WTC11 (cell line): Measurements from ENCODE around the gene OXLD1. TPM values are rescaled to one million over a fixed set of nuclear protein-coding genes. Genes with fewer than 3 reads are reported as not detected.

Experiments used
- ATAC-seq: fragments of 200-7000 bp; cut with Tn5 transposase; 2 replicates; pipeline ENCODE4 v1.10.0; 2021; ENCODE audit warnings: mild to moderate bottlenecking, moderate library complexity
- CTCF ChIA-PET: fragments of 300-600 bp; sonication (Branson Sonifier 250); formaldehyde crosslinking; loops from one replicate; lab custom pipeline; 2021; ENCODE audit warnings: antibody characterized with exemption; lab: Charles Lee
- POLR2A ChIA-PET: fragments of 350-600 bp; sonication (Branson Sonifier 250); formaldehyde crosslinking; loops from one replicate; lab custom pipeline; 2021; ENCODE audit warnings: antibody characterized with exemption; lab: Charles Lee
- DNase-seq: peaks from one replicate; pipeline ENCODE4 v3.0.0; 2021; ENCODE audit warnings: low spot score
- H3K27ac Mint-ChIP-seq: 2 replicates; pipeline ENCODE4 v1.8.0; 2021; ENCODE audit warnings: mixed read lengths
- H3K27me3 Mint-ChIP-seq: 2 replicates; pipeline ENCODE4 v1.8.0; 2021; ENCODE audit warnings: low read depth, mild to moderate bottlenecking, moderate library complexity, mixed read lengths
- H3K36me3 Mint-ChIP-seq: 2 replicates; pipeline ENCODE4 v1.8.0; 2021; ENCODE audit warnings: mixed read lengths
- H3K4me1 Mint-ChIP-seq: 2 replicates; pipeline ENCODE4 v1.8.0; 2022; ENCODE audit warnings: mixed read lengths
- H3K4me3 Mint-ChIP-seq: 2 replicates; pipeline ENCODE4 v1.8.0; 2021; ENCODE audit warnings: mild to moderate bottlenecking, moderate library complexity, mixed read lengths
- H3K9me3 Mint-ChIP-seq: 2 replicates; pipeline ENCODE4 v1.8.0; 2021; ENCODE audit warnings: mixed read lengths
- ATF1 ChIP-seq: sonication (generic); formaldehyde crosslinking; IDR thresholded peaks from 2 replicates; pipeline ENCODE4 v1.8.1; 2023; ENCODE audit warnings: mild to moderate bottlenecking, moderate library complexity, missing genetic modification reagents
- ATF3 ChIP-seq: sonication (generic); formaldehyde crosslinking; conservative IDR thresholded peaks from 2 replicates; pipeline ENCODE4 v1.8.1; 2022; ENCODE audit warnings: mild to moderate bottlenecking, missing genetic modification reagents
- CREM ChIP-seq: sonication (generic); formaldehyde crosslinking; IDR thresholded peaks from 2 replicates; pipeline ENCODE4 v1.8.1; 2022; ENCODE audit warnings: mild to moderate bottlenecking, missing genetic modification reagents, moderate library complexity
- ELF4 ChIP-seq: sonication (generic); formaldehyde crosslinking; IDR thresholded peaks from 2 replicates; pipeline ENCODE4 v1.8.1; 2022; ENCODE audit warnings: low read depth, mild to moderate bottlenecking, moderate library complexity, missing genetic modification reagents
- FOXP1 ChIP-seq: sonication (generic); formaldehyde crosslinking; IDR thresholded peaks from 2 replicates; pipeline ENCODE4 v1.8.0; 2022; ENCODE audit warnings: missing genetic modification reagents, mild to moderate bottlenecking, moderate library complexity, borderline replicate concordance
- GRHL2 ChIP-seq: fragments of 250-450 bp; sonication (Bioruptor Pico); IDR thresholded peaks from 2 replicates; pipeline ENCODE4 v1.8.0; 2022; ENCODE audit warnings: mild to moderate bottlenecking, moderate library complexity; ENCODE audit not compliant: insufficient replicate concordance, severe bottlenecking
- GTF2I ChIP-seq: fragments of 250-450 bp; sonication (Bioruptor Pico); conservative IDR thresholded peaks from 2 replicates; pipeline ENCODE4 v1.4.0; 2021; ENCODE audit warnings: mild to moderate bottlenecking
- IRF1 ChIP-seq: sonication (generic); formaldehyde crosslinking; IDR thresholded peaks from 2 replicates; pipeline ENCODE4 v1.8.0; 2023; ENCODE audit warnings: missing genetic modification reagents
- MYBL2 ChIP-seq: sonication (generic); formaldehyde crosslinking; IDR thresholded peaks from 2 replicates; pipeline ENCODE4 v1.8.1; 2023; ENCODE audit warnings: mild to moderate bottlenecking, moderate library complexity, missing genetic modification reagents
- NFATC4 ChIP-seq: fragments of 250-450 bp; sonication (Bioruptor Pico); IDR thresholded peaks from 2 replicates; pipeline ENCODE4 v1.9.0; 2021; ENCODE audit warnings: mild to moderate bottlenecking
- NR1H2 ChIP-seq: sonication (generic); formaldehyde crosslinking; IDR thresholded peaks from 2 replicates; pipeline ENCODE4 v1.9.0; 2021; ENCODE audit warnings: mild to moderate bottlenecking, moderate library complexity, missing genetic modification reagents
- SOX15 ChIP-seq: fragments of 250-450 bp; sonication (Bioruptor Pico); IDR thresholded peaks from 2 replicates; pipeline ENCODE4 v1.9.0; 2021; ENCODE audit warnings: mild to moderate bottlenecking
- SP1 ChIP-seq: sonication (generic); formaldehyde crosslinking; conservative IDR thresholded peaks from 2 replicates; pipeline ENCODE4 v1.8.1; 2022; ENCODE audit warnings: missing genetic modification reagents
- TEAD1 ChIP-seq: sonication (generic); formaldehyde crosslinking; IDR thresholded peaks from 2 replicates; pipeline ENCODE4 v1.8.0; 2022; ENCODE audit warnings: mild to moderate bottlenecking, missing genetic modification reagents
- ZBTB43 ChIP-seq: sonication (generic); formaldehyde crosslinking; IDR thresholded peaks from 2 replicates; pipeline ENCODE4 v1.8.1; 2023; ENCODE audit warnings: mild to moderate bottlenecking, missing genetic modification reagents
- ZMAT4 ChIP-seq: fragments of 250-450 bp; sonication (Bioruptor Pico); IDR thresholded peaks from 2 replicates; pipeline ENCODE4 v1.9.0; 2021; ENCODE audit warnings: mild to moderate bottlenecking
- ZNF219 ChIP-seq: sonication (generic); formaldehyde crosslinking; IDR thresholded peaks from 2 replicates; pipeline ENCODE4 v1.8.0; 2023; ENCODE audit warnings: missing genetic modification reagents, mild to moderate bottlenecking, borderline replicate concordance
- ZNF416 ChIP-seq: fragments of 250-450 bp; sonication (Bioruptor Pico); IDR thresholded peaks from 2 replicates; pipeline ENCODE4 v1.9.0; 2021; ENCODE audit warnings: mild to moderate bottlenecking, inconsistent platforms
- total RNA-seq: library from RNA; stranded (reverse); gene quantifications from 3 replicates; pipeline ENCODE4 v1.2.3, GENCODE V29; 2021
- TF ChIP-seq, protein P1 (sequence below): sonication (generic); formaldehyde crosslinking; IDR thresholded peaks from 2 replicates; pipeline ENCODE4 v1.8.0; 2022; ENCODE audit warnings: mild to moderate bottlenecking, missing genetic modification reagents
- TF ChIP-seq, protein P2 (sequence below): fragments of 250-450 bp; sonication (Bioruptor Pico); IDR thresholded peaks from 2 replicates; pipeline ENCODE4 v1.9.0; 2021; ENCODE audit warnings: moderate library complexity, mild to moderate bottlenecking, inconsistent platforms, borderline replicate concordance
- TF ChIP-seq, protein P3 (sequence below): fragments of 250-450 bp; sonication (Bioruptor Pico); IDR thresholded peaks from 2 replicates; pipeline ENCODE4 v1.9.0; 2021; ENCODE audit warnings: mild to moderate bottlenecking, borderline replicate concordance
- TF ChIP-seq, protein P4 (sequence below): sonication (generic); formaldehyde crosslinking; IDR thresholded peaks from 2 replicates; pipeline ENCODE4 v1.8.0; 2022; ENCODE audit warnings: mild to moderate bottlenecking, missing genetic modification reagents
- TF ChIP-seq, protein P5 (sequence below): sonication (generic); formaldehyde crosslinking; IDR thresholded peaks from 2 replicates; pipeline ENCODE4 v1.8.1; 2022; ENCODE audit warnings: low read depth, mild to moderate bottlenecking, moderate library complexity, missing genetic modification reagents, borderline replicate concordance
- TF ChIP-seq, protein P6 (sequence below): sonication (generic); formaldehyde crosslinking; IDR thresholded peaks from 2 replicates; pipeline ENCODE4 v1.8.1; 2023; ENCODE audit warnings: mild to moderate bottlenecking, missing genetic modification reagents, moderate library complexity

Gene OXLD1
- total RNA-seq, 1 experiment from 2014 or later, result 49.6 TPM

GRCh38 chr17:81641825-81642489, 24.4 kb downstream of the OXLD1 start (continued):
- TF ChIP-seq, protein P1, sequence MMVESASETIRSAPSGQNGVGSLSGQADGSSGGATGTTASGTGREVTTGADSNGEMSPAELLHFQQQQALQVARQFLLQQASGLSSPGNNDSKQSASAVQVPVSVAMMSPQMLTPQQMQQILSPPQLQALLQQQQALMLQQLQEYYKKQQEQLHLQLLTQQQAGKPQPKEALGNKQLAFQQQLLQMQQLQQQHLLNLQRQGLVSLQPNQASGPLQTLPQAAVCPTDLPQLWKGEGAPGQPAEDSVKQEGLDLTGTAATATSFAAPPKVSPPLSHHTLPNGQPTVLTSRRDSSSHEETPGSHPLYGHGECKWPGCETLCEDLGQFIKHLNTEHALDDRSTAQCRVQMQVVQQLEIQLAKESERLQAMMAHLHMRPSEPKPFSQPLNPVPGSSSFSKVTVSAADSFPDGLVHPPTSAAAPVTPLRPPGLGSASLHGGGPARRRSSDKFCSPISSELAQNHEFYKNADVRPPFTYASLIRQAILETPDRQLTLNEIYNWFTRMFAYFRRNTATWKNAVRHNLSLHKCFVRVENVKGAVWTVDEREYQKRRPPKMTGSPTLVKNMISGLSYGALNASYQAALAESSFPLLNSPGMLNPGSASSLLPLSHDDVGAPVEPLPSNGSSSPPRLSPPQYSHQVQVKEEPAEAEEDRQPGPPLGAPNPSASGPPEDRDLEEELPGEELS (CRISPR knock-in tag), result no peak
- TF ChIP-seq CREM (no peak), ZNF416 (CRISPR knock-in tag) (no peak), ZNF219 (no peak), SP1 (CRISPR knock-in tag) (no peak), ATF1 (no peak)
- TF ChIP-seq, all 79 proteins: peak for 0

DNA sequence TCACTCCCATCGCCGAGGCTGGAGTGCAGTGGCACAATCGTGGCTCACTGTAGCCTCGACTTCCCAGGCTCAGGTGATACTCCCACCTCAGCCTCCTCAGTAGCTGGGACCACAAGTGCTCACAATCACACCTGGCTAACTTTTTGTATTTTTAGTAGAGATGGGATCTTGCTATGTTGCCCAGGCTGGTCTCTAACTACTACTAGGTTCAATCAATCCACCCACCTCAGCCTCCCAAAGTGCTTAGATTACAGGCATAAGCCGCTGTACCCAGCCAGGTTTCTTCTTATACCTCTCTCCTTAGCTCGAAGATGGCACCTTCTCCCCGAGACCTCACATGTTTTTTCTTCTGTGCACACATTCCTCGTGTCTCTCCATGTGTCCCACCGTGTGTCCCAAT, 26.4 kb downstream of the OXLD1 start:
- no peaks in the 10 kb centered on the region for H3K27me3 Mint-ChIP-seq
- no peak overlapping the region for H3K4me3 Mint-ChIP-seq
- ATAC-seq (no peak), DNase-seq (no peak)
- H3K36me3 Mint-ChIP-seq, result no peaks in the 10 kb centered on the region
- TF ChIP-seq, protein P2, sequence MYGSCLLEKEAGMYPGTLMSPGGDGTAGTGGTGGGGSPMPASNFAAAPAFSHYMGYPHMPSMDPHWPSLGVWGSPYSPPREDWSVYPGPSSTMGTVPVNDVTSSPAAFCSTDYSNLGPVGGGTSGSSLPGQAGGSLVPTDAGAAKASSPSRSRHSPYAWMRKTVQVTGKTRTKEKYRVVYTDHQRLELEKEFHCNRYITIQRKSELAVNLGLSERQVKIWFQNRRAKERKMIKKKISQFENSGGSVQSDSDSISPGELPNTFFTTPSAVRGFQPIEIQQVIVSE (CRISPR knock-in tag), result no peak
- TF ChIP-seq ELF4 (CRISPR knock-in tag) (no peak), NFATC4 (CRISPR knock-in tag) (no peak), IRF1 (CRISPR knock-in tag) (no peak), GRHL2 (CRISPR knock-in tag) (no peak), FOXP1 (CRISPR knock-in tag) (no peak), ZBTB43 (CRISPR knock-in tag) (no peak), MYBL2 (CRISPR knock-in tag) (no peak), ZMAT4 (no peak), ATF3 (CRISPR knock-in tag) (no peak), GTF2I (CRISPR knock-in tag) (no peak), TEAD1 (CRISPR knock-in tag) (no peak), SOX15 (CRISPR knock-in tag) (no peak), NR1H2 (no peak)
- TF ChIP-seq, protein P3, sequence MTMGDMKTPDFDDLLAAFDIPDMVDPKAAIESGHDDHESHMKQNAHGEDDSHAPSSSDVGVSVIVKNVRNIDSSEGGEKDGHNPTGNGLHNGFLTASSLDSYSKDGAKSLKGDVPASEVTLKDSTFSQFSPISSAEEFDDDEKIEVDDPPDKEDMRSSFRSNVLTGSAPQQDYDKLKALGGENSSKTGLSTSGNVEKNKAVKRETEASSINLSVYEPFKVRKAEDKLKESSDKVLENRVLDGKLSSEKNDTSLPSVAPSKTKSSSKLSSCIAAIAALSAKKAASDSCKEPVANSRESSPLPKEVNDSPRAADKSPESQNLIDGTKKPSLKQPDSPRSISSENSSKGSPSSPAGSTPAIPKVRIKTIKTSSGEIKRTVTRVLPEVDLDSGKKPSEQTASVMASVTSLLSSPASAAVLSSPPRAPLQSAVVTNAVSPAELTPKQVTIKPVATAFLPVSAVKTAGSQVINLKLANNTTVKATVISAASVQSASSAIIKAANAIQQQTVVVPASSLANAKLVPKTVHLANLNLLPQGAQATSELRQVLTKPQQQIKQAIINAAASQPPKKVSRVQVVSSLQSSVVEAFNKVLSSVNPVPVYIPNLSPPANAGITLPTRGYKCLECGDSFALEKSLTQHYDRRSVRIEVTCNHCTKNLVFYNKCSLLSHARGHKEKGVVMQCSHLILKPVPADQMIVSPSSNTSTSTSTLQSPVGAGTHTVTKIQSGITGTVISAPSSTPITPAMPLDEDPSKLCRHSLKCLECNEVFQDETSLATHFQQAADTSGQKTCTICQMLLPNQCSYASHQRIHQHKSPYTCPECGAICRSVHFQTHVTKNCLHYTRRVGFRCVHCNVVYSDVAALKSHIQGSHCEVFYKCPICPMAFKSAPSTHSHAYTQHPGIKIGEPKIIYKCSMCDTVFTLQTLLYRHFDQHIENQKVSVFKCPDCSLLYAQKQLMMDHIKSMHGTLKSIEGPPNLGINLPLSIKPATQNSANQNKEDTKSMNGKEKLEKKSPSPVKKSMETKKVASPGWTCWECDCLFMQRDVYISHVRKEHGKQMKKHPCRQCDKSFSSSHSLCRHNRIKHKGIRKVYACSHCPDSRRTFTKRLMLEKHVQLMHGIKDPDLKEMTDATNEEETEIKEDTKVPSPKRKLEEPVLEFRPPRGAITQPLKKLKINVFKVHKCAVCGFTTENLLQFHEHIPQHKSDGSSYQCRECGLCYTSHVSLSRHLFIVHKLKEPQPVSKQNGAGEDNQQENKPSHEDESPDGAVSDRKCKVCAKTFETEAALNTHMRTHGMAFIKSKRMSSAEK (CRISPR knock-in tag), result no peak
- TF ChIP-seq, protein P4, sequence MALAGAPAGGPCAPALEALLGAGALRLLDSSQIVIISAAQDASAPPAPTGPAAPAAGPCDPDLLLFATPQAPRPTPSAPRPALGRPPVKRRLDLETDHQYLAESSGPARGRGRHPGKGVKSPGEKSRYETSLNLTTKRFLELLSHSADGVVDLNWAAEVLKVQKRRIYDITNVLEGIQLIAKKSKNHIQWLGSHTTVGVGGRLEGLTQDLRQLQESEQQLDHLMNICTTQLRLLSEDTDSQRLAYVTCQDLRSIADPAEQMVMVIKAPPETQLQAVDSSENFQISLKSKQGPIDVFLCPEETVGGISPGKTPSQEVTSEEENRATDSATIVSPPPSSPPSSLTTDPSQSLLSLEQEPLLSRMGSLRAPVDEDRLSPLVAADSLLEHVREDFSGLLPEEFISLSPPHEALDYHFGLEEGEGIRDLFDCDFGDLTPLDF, result no peak
- TF ChIP-seq, protein P5, sequence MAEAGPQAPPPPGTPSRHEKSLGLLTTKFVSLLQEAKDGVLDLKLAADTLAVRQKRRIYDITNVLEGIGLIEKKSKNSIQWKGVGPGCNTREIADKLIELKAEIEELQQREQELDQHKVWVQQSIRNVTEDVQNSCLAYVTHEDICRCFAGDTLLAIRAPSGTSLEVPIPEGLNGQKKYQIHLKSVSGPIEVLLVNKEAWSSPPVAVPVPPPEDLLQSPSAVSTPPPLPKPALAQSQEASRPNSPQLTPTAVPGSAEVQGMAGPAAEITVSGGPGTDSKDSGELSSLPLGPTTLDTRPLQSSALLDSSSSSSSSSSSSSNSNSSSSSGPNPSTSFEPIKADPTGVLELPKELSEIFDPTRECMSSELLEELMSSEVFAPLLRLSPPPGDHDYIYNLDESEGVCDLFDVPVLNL (CRISPR knock-in tag), result no peak
- TF ChIP-seq, protein P6, sequence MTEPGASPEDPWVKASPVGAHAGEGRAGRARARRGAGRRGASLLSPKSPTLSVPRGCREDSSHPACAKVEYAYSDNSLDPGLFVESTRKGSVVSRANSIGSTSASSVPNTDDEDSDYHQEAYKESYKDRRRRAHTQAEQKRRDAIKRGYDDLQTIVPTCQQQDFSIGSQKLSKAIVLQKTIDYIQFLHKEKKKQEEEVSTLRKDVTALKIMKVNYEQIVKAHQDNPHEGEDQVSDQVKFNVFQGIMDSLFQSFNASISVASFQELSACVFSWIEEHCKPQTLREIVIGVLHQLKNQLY (CRISPR knock-in tag), result no peak
- peaks cover 10% of the 10 kb centered on the region for H3K4me1 Mint-ChIP-seq
- ChIA-PET POLR2A (no interaction called here), CTCF (interaction anchor here (0.6 kb wide), 1 partner anchor 34 kb away, joined by 3 read pairs; no protein-coding TSS in a partner anchor)
- no peaks in the 10 kb centered on the region for H3K9me3 Mint-ChIP-seq
- H3K27ac Mint-ChIP-seq, result no peak overlapping the region
